Activated CD8-positive, alpha-beta memory T cell treated with anti-CD3 and anti-CD28 coated beads for 1 hour (primary cell): ENCODE data around the gene DNAJC5G.
"Not testable (repeated sequence)": the region's sequence is repeated elsewhere in the genome, so short reads cannot be mapped to it uniquely, and the experiment has no call there.

ENCODE experiments used
- DNase-seq, 2 donors: peaks; one replicate each; pipeline ENCODE4 v3.0.0-alpha.2; 2020; ENCODE audit warnings: low read depth in 1 of 2; ENCODE audit errors: extremely low read depth in 1 of 2

Gene DNAJC5G

GRCh38 chr2:27250652-27251379 lies 24.4 kb upstream of the DNAJC5G start:
- no peak for DNase-seq

- DNase-seq, result no peak
Observed at GRCh38 chr2:27251766-27252165, 23.5 kb upstream of the DNAJC5G start.

- no peak for DNase-seq
Observed at GRCh38 chr2:27255187-27255586, 20.0 kb upstream of the DNAJC5G start.

DNA sequence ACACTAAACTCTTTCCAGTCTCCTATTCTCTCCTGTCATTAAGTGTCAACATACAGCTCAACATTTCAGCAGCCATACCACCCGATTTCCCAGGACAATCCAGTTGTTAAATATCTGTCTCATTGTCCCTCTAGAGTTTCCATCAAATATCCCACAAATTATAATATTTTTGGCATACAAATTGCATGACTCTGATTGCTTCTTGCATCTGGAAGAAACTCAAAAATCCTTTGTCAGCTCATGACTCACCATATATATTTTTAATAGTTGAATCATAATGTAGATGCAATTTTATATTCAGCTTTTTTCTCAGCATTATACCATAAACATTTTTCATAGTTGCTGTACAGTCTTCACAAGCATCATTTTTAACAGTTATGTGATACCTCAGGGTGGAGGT lies 19.6 kb upstream of the DNAJC5G start:
- no peak for DNase-seq

DNA sequence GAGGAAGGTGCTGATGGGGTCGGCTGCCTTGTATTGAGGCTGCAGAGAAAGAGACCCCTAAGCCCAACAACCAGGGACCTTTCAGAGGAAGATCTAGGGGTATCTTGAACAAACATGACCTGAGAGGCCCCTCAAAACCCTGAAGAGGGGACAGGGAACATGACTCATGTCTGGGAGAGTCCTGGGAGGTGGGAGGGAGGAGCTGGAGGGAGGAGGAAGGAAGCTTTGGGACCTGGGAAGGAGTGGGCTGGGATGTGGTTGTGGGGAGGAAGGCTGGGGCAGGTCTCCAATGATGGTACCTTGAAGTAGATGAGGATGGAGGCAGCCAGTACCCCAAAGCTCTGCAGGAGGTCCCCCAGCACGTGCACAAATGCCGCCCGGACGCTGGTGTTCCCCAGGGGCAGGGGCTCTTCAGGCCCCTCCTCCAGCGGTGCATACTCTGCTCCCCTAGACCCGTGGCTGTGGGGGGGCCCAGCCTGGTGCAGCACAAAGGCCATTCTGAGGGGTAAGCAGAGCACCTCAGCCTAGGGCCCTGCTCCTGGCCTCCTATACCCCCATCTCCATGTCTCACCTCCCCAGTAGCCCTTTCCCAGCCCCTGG lies 18.3 kb upstream of the DNAJC5G start:
- DNase-seq, result no peak

- no peak for DNase-seq
Observed at GRCh38 chr2:27258051-27258450, 17.2 kb upstream of the DNAJC5G start.

DNA sequence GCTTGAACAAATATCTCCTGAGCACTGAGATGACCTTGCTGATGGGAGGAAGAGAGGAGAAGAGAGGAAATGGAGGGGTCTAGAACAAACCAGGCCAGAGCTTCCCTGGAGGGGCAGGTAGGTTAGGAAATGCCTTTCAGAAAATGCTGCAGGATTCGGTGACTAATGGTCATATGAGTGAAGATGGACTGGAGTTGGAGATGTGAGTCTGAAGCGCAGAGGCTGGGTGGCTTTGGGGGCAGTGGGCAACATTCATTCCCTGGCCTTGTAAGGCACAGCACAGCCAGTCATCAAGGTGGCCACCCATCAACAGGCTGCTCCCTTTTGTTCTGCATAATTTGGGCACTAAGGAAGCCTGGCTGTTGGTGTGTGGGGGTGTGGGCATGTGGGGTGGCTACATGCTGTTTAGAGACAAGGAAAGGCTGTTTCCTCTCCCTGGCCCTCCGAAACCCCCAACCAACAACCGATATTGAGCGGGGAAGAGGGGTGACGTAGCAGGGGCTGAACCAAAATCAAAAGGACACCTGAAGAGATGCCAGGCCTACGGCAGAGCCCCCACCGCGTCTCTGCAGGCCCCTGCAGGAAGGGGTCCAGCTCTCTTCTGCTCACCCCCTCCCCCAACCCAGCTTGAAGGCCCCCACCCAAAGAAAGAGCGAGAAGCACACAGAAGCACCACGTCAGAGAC lies 13.8 kb upstream of the DNAJC5G start:
- no peak for DNase-seq

DNA sequence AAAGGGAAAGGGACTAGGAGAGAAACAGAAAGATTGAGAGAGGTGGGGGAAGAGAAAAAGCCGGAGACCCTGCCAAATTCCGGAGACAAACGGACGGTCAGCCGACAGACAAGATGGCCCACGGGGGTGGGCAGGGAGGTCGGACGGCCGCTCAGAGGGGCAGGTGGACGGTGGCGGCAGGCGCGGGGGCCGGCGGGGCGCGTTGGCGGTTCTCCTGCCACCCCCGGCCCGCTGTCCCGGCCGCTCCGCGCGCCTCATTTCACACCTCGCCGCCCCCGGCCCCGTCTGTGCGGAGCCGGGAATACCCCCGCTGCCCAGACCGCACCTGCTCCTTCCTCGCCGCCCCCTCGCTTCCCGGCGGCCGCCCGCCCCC lies 13.3 kb upstream of the DNAJC5G start:
- no peak for DNase-seq

GRCh38 chr2:27262379-27263286 lies 12.6 kb upstream of the DNAJC5G start, which contains the start of gene SLC30A3:
SLC30A3 (minus strand) TSS chr2:27263047; CDS start chr2:27262906, 141 bp downstream.
- peak; percentile 17 to 53 for DNase-seq

GRCh38 chr2:27263287-27264252 lies 11.7 kb upstream of the DNAJC5G start:
- DNase-seq, result no peak

DNA sequence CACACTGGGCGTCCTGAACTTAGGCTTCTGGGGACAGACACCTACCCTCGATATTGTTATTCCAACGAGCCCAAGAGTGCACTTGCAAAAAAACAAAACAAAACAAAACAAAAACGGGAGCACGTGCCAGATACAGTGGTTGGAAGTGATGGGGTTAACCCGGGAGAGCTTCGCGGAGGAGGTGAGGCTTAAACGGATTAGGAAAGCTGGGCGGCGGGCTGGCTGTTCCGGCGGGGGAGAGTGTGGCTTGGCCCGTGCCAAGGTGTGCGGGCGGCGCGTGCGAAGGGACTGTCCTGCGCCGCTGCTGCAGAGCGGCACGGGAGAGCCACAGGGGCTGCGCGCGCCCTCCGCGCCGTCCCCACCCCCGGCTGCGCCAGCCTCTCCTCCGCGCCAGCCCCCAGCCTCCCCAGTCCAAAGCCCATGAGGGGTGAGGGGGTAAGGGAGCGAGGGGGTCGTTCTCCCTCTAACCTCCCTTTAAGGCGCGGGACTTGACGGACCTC lies 10.9 kb upstream of the DNAJC5G start:
- DNase-seq, result no peak

GRCh38 chr2:27264753-27265535 lies 10.3 kb upstream of the DNAJC5G start:
- peak; percentile 34 to 55 for DNase-seq

DNA sequence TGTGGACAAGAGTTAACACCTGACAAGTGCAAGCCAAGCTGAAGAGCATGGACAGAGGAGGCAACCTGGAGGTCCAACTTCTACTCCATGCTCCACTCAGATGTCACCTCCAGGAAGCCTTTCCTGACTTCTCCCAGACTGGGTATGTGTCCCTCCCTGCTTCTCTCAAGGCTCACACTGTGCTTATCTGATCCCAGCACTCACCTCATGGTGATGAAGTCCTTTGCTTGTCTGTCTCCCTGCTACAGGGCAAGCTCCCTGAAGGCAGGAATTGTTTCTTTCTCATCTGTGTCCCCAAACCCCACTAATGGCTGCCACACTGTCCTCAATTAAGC lies 9.7 kb upstream of the DNAJC5G start:
- no peak for DNase-seq

- DNase-seq, result not testable (repeated sequence)
Observed at GRCh38 chr2:27268296-27268695, 6.9 kb upstream of the DNAJC5G start.

- no peak for DNase-seq
Observed at GRCh38 chr2:27270131-27270530, 5.1 kb upstream of the DNAJC5G start.

DNA sequence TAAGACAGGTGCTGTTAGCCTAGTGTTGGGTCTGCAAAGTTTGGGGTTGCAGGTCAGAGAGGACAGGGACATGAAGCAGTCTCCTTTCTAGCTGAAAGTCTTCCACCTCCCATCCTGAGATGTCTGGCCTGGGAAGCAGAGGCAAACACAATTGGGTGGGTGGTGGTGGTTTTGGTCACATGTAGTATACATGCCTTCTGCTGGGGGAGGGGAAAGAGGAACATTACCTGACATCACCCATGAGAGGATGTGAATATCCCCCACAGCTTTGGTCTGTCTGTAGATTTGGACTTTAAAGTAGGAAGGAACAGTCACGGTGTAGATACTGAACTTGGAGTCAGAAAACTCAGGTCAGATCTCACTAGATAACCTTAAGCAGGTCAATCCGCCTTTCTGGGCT lies 4.6 kb upstream of the DNAJC5G start:
- DNase-seq, result no peak

DNA sequence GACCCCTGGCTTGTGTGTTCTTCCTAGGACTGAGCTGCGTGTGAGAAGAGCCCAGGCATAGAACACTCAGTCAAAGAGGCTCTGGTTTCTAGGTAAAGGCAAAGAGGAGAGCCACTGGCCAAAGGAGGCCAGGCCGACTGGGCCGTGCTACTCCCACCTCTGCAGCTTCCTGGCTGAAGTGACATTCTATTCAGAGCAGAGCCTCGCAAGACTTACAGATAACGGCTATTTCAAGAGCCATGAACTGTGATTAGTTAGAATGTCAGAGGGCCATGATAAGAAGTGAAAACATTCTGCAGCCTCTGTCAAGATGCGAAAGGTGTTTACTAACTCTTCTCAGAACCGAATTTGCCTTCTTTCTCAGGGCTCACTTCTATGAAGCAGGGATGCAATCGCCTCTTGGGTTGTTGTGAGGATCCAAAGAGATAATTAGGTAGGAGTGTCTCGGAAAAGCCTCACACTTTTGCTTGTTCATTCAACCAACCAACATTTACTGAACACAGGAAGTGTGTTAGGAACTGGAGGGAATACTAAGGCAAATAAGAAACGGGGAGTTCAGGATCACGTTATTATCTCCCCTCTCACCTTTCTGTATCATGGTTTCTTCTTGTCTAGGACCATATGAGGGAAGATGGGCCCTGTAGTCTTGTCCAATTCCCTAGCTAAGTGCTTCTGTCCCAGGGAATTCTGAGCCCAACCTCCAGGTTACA lies 3.4 kb upstream of the DNAJC5G start:
- no peak for DNase-seq
